WI38 (cell line): ENCODE measurements around the gene TSPYL2.

Source experiments
- H3K4me3 ChIP-seq: 2 replicates; pipeline ENCODE4 v1.5.1; 2011; ENCODE audit warnings: low read depth, mild to moderate bottlenecking, control low read depth, low read length
- CTCF ChIP-seq: IDR thresholded peaks from 2 replicates; pipeline ENCODE4 v1.5.1; 2012; ENCODE audit warnings: low read depth, mild to moderate bottlenecking, control low read depth, low read length

Gene TSPYL2

GRCh38 chrX:53072418-53073114, 9.6 kb upstream of the TSPYL2 start:
- no peak for TF ChIP-seq CTCF
- no peak overlapping the region for H3K4me3 ChIP-seq

GRCh38 chrX:53073115-53073586, 9.0 kb upstream of the TSPYL2 start:
- no peak for TF ChIP-seq CTCF
- no peak overlapping the region for H3K4me3 ChIP-seq

GRCh38 chrX:53075011-53075410, 7.2 kb upstream of the TSPYL2 start:
- no peak overlapping the region for H3K4me3 ChIP-seq

GRCh38 chrX:53076671-53077070, 5.5 kb upstream of the TSPYL2 start:
- no peak overlapping the region for H3K4me3 ChIP-seq
- TF ChIP-seq CTCF, result no peak

More at GRCh38 chrX:53075011-53075410, 7.2 kb upstream of the TSPYL2 start:
- no peak for TF ChIP-seq CTCF

- H3K4me3 ChIP-seq, result no peak overlapping the region
- no peak for TF ChIP-seq CTCF
These were observed 4.7 kb upstream of the TSPYL2 start for GRCh38 chrX:53077207-53078197.

- H3K4me3 ChIP-seq, result no peak overlapping the region
- no peak for TF ChIP-seq CTCF
These were observed 3.2 kb upstream of the TSPYL2 start for GRCh38 chrX:53078943-53079342.
